ENCODE measurements around the gene ZNF444.

DNA sequence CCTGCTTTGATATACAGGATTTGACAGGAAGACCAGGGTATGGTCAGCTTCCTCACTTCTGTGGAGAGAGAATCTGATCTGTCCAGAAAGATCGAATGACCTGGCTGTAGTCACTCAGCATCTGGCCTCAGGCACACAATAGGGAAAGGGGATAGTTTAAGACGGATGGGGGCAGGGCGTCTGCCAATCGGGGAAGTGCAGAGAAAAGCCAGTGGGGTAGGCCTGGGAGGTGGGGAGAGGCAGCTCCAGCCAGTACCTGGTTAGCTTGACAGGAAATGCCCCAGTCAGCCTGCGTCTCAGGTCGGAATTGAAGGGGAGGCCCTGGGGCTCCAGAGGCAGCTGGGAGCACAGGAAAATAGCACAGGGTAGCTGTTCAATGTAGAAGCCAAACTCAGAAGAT, 12.4 kb downstream of the ZNF444 start:
- TF ChIP-seq POLR2AphosphoS5 (IDR thresholded peaks at IDR 0.05) (no peak), POLR2A (IDR thresholded peaks at IDR 0.05) (no peak)
- TF ChIP-seq, protein P1, sequence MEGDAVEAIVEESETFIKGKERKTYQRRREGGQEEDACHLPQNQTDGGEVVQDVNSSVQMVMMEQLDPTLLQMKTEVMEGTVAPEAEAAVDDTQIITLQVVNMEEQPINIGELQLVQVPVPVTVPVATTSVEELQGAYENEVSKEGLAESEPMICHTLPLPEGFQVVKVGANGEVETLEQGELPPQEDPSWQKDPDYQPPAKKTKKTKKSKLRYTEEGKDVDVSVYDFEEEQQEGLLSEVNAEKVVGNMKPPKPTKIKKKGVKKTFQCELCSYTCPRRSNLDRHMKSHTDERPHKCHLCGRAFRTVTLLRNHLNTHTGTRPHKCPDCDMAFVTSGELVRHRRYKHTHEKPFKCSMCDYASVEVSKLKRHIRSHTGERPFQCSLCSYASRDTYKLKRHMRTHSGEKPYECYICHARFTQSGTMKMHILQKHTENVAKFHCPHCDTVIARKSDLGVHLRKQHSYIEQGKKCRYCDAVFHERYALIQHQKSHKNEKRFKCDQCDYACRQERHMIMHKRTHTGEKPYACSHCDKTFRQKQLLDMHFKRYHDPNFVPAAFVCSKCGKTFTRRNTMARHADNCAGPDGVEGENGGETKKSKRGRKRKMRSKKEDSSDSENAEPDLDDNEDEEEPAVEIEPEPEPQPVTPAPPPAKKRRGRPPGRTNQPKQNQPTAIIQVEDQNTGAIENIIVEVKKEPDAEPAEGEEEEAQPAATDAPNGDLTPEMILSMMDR (IDR thresholded peaks at IDR 0.05), result no peak

Measured in prostate gland (tissue), 2 donors.